ENCODE data around the gene FRMD4A.
A peak's percentile ranks its signal among the peaks of the same experiment; 100 is the strongest.

Gene FRMD4A

DNA sequence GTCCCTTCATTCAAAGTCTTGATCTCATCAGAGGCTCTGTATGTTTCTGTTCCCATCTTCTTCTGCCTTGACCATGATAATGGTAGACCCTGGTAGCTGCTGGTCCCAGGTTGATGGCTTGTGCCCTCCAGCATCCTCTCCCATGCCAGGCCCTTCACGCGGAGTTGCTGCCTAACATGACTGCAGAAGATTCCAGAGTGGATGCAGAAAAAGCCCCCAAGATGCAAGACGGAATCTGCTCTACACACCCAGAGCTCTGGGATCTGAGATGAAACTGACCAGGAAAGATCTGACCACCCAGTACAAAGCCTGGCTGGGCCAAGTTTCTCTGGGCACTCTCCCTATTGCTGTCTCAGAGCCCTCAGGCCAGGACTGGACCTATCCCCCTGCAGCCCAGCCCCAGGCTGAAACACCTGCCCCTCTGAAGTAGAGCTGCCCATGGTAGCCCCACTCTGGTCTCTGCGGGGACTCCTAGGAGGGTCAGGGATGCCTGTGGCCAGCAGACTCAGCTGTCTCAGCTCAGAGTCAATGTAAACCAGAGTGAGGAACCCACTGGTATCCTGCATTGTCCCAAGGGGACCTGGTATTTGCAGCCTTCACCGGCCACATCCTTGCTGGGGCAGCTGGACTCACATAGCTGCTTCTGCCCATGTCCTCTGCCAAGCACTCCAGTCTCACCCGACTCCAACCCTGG is 9.5 kb upstream of the FRMD4A start:
- DNase-seq (ENCODE audit: low spot score), result no peak

DNA sequence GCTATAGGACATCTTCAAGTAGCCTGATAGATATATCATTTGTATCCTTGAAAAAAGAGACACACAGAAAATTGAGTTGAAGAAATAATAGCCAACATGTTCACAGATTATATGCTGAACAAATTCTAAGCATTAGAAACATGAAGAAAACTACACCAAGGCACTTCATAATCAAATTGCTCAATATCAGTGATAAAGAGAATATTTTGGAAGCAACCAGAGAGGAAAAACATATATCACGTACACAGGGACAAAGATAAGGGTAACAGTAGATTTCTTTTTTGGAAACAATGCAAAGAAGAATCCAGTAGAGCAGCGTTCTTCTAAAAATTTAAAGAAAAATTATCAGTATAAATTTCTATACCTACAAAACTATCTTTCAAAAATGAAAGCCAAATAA is 6.0 kb upstream of the FRMD4A start:
- no peak for DNase-seq (ENCODE audit: low spot score)

DNA sequence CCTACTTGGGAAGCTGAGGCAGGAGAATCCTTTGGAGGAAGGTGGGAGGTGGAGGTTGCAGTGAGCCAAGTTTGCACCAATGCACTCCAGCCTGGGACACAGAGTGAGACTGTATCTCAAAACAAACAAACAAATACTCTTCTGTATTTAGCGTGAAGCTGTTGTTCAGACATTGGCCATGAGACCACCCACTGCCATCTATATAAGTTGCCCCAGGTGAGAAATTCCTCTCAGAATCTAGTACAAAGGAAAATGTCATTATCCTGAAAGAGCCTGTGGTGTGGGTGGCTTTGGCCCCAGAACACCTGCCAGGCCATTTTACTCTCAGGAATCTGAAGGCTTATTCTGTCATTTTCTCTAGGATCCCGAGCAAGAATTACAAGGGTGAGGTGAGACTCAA is 4.0 kb upstream of the FRMD4A start:
- no peak for DNase-seq (ENCODE audit: low spot score)

DNA sequence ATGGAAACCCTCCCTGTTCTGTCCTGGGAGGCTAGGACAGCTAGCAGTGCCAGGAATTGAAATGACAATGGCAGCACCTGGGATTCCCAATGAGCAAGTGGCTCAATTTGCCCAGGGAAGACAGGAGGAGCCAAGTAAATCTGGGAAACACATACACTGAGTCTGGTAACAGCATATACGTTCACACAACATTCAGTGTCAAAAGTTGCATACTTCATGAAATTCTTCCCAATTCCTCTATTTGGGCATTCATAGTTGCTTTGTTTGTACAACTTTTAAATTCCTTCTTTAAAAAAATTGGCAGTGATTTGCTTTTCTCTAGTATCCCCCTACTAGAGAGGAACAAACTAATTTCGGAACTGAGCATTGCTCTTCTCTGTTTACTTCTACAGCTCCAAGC is 2.9 kb upstream of the FRMD4A start:
- no peak for DNase-seq (ENCODE audit: low spot score)

DNA sequence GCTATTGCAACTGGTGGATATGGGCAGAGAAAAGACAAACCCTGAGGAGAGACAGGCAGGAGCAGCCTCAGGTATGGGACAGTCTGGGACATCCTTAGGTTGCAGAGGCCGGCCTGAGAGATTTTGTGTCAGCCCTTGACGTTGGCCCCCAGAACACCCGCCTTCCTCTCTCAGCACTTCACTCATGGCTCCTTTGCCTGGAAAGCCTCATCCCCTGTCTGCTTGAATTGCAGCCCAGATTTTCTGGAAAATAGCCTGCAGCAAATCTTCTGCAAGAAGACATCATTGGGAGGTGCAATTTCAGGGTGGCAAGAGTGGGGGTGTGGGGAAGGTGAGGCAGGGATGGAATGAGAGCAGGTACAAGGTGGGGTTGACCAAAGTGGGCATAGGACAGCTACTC is 2.2 kb upstream of the FRMD4A start:
- DNase-seq (ENCODE audit: low spot score), result no peak

DNA sequence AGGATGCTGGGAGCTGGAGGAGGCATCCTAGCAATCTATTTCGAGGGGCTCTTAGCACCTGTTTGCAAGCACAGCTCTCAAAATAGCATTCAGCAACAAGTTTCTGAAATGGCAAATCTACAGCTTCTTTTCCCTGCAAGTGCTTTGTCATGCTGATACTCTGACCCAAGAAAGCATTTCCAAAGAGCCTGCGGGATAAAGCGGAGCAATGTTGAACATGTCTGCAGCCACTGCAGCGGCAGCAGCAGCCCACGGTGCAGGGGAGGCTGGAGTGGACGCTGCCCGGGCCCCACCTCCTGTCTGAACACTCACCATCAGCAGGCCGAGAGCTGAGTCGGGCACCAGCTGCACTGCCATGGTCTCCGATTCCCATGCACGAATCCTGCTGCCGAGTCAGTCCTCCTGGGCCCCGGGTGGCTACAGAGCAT is 964 bp downstream of the FRMD4A start:
- DNase-seq (ENCODE audit: low spot score), result no peak

DNA sequence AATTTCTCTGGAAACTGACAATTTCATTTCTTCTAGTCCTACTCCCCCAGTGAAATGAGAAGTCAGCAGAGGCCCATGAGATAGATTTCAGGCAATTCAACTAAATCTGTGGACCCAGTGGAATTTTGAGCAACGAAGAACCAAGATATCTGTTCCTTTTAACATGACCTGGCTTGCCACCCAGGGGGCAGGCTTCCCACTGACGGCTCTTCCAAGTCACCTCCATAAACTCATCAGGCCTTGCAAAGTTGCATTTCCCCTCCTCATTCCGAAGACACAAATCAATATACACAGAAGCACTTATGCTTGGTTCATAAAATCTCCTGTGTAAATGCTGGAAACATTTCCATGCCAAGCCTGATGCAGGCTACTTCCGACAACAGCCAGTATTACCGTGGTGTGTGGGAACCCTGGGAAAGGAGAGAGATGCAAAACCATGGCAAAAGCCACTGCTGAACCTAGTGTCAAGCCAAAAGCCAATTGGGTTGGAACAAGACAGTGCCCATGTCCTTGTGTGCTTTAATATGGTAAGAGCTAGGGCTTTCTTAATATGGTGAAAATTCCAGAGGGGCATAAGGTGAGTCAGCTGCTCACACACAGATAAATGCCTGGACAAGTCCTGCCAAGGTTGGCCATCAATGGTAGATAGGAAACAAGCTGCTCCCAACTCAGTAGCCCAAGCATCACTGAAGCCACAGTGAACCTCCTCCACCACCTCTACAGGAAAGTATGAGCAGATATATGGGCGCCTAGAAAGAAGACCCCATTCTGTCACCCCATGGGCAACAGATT is 1.6 kb downstream of the FRMD4A start:
- DNase-seq (ENCODE audit: low spot score), result no peak

DNA sequence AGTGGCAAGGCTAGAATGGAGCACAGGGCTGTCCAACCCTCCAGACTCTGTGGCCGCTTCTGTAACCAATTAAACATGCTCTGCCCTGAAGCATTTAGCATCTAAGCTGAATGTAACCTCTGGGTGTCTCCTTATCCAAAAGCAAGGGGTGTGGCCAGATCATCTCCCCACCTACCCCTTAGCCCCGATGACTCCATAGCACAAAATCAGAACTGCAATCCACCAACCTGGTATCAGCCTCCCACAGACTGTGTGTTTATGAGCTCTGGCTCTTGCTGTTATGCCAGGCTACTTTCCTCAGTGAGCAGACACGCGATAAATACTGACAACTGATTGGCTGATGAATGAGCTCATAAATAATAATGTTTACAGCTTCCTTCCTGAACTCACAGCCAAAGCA is 3.2 kb downstream of the FRMD4A start:
- peak; percentile 15 for DNase-seq (ENCODE audit: low spot score)

DNA sequence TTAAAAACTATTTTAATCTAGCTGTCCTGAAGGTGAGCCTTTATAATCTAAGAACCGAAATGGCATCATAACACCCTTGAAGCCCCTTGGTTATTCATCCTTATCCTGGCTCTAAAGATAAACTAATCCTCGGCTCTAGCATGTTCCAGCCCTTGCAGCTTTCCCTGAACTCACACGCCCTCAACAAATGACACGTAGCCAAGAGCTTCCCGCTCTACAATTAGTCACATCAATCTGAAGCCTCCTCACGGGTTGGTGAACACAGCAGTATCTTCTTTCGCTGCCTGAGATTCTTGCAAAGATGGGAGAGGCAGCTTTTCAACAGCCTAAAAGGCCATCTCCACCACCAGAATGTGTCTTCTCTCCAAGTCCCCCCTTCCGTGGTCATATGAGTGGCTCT is 4.1 kb downstream of the FRMD4A start:
- no peak for DNase-seq (ENCODE audit: low spot score)

DNA sequence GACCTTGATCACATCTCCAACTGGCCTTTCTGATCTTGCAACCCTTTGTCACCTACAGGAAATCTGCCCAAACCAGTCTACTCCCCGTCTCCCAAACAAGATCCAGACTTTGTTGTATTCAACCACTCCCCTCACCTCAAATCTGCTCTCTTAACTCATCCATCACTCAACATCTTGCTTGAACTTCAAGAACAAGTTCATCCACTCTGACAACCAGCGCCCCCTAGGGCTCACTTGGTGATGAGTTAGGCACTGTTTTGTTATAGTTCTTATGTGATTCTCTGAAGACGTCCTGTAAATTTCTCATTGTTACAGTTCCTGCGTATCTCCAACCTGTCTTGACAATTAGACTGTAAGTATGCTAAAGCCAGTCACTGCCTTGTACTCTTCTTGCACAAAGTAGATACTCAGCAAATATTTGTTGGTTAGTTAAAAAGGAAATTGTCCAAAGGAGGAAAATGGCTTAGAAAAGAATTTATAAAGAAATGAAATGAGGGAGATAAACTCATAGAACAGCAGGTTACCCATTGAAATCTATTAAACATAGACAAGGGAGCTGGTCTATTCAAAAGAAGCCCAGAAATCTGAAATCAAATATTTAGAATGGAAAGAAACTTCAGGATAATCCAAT is 5.3 kb downstream of the FRMD4A start:
- DNase-seq (ENCODE audit: low spot score), result no peak

DNA sequence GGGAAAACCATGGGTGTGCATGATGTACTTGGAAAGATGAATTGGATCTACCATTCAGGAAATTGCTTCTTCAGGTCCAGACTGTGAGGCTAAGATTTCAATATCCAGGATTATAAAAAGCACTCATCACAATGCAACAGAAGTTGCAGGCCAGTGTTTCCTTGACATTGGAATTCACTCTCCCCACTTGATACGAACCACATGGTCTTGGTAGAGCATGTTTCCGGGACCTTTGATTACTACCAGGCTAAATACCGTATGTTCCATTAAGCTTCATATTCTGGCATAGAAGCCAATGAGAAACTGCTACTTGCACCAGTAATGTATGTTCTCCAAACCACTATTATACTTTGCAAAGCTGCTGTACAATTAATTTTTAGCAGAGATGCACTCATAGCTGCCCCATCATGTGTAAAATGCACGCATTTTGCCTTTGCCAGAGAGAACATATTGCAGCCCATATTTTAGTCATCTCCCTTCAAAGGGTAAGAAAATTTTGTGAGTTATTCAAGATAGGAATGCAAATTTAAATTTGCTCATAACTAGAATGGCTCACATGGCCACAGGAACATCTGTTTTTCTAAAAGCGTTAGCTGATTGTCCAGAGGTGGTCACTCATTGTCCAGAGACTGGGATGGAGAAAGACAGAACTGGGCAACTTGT is 8.1 kb downstream of the FRMD4A start:
- DNase-seq (ENCODE audit: low spot score), result no peak

DNA sequence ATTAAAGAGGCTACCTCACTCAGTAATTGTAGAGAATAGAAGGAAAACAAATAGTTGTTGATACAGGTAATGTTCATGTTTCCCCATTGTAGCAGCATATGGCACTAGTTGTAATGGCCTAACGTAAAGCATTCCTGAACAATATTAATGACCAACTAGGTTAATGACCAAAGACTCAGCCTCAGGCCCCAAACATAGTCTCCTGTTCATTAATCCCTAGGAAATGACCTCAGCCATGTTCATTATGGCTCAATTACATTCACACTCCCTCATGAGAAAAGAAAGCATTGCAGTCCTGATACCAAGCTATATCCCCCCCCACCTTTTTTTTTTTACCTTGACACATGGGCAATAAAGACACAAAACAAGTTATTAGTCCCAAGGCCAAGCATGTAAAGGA is 12.7 kb downstream of the FRMD4A start:
- DNase-seq (ENCODE audit: low spot score), result no peak

DNA sequence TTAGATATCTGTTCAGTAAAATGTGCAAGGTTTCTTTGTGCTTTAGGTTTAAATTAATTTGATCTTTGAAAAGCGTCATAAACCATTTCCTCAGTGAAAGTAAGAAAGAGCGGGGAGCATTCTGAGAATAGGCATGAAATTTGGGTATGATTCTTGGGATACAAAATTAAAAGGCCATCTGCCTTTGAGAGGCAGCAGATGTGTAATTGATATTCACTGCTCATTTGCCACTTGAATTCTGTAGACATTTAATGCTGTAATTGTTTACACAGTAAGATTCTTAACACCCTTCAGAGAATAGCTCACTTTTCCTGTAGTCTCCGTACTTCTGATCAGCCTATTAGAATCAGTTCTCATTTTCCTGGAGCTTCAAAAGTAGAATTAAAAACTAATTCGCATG is 18.7 kb downstream of the FRMD4A start:
- no peak for DNase-seq (ENCODE audit: low spot score)

DNA sequence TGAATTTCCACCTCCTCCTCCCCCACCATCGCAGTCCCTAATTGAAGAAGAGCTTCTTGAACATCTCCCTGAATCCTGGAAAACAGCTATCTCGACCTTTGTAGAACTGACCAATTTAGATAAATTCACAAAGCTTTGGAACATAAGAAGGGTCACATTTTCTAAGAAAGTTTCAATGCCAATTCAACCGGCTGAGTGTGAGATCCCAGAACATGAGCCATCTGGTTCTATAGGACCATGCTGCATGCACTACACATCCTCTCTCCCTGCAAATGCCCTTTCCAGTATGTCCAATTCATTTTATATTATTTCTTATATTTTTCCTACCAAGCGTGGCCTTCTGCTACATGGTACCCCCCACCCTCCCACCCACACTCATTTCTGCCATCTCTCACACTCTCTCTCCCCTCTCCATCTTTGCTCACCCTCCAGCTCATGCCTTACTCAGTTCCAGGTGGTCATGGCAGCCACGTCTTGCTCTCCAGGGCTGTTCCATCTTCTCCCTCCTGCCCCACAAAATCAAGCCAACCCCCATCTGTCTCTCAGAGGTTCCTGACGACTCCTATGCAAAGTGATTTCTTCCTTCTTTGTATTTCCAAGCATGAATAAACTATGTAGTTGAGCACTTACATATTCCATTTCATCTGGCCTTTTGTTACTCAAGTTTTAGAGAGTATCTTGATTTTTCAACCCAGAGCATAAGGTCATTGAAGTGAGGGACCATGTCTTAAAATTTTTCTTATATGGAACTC is 19.3 kb downstream of the FRMD4A start:
- no peak for DNase-seq (ENCODE audit: low spot score)

DNA sequence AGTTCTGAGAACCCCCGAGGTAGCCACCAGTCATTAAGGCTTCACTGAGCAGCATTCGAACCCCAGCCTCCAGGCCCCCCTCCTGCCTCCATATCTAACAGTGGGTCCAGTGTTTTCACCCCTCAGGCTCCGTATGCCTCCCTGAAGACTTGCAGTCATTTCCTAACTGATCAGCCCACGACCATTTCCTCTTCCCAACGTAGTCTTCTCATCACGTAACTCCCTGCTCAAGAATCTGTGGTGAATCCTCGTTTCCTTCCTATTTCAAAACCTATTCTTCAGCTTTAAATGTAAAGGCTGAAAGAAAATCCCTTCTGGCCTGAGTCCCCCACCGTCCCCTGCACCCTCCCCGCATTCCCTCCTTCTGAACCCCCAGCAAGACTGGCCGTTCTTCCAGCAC is 21.1 kb downstream of the FRMD4A start:
- DNase-seq (ENCODE audit: low spot score), result no peak

DNA sequence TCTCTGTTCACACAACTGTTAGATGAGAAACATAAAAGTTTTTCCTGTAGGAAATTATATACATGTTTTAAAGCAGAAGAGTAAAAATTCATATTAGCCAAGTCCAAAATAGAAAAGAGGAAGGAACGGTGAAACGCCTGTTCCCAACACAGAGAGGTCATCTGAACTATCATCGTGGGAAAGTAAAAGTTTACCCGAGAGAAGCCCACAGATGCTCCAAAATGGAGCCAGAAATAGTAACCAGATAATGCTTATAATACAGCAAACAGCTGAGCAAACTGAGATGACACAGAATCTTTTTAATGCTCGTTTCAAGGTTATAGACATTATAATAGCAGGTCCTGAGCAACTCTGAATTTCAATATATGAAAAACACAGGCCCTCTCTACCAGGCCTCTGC is 24.5 kb downstream of the FRMD4A start:
- DNase-seq (ENCODE audit: low spot score), result no peak

DNA sequence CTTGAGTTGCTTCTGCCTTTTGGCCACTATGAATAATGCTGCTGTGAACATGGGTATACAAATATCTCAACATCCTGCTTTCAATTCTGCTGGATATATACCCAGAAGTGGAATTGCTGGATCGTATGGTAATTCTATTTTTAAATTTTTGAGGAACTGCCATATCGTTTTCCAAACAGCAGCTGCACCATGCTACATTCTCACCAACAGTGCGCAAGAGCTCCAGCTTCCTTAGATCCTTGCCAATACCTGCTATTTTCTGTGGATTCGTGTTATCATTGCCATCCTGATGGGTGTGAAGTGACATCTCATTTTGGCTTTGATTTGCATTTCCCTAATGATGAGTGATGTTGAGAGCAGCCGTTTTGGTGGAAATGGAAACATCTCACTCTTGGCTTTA is 26.7 kb downstream of the FRMD4A start:
- DNase-seq (ENCODE audit: low spot score), result no peak

DNA sequence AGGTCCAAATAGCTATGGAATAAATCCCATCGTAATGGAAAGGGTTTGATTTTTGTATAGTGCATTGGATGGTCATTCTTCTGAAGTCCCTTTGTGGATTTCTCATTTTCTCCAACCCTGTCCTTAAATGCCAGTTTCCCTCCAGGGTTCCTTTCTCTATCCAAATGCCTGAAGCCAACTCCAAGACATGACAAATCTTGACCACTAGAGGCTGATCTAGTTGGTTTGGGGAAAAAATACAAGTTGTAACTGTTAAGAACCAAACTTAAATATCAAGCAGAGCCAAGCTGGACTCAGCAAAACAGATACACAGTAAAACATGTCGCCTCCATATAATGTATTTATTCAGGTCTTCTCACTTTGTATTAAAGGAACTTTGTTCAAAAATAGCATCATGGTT is 28.7 kb downstream of the FRMD4A start:
- peak; percentile 39 for DNase-seq (ENCODE audit: low spot score)

DNA sequence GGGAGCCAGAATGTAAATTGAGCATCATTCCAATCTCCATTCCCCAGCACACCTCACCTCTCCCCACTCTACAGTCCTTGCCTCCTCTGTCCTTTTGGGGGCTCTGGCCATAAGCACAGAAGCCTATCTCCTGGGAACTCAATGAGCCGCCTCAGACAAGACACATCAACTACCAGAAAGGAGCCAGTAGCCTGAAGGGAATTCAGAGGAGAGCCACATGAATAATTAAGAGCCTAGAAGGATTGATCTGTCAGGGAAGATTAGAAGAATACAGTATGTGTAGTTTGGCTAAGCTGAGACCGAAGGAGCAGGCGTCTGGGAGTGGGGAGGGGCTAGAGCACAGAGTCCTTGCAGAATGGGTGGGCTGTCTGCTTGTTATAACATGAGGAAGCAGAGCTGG is 31.2 kb downstream of the FRMD4A start:
- no peak for DNase-seq (ENCODE audit: low spot score)

DNA sequence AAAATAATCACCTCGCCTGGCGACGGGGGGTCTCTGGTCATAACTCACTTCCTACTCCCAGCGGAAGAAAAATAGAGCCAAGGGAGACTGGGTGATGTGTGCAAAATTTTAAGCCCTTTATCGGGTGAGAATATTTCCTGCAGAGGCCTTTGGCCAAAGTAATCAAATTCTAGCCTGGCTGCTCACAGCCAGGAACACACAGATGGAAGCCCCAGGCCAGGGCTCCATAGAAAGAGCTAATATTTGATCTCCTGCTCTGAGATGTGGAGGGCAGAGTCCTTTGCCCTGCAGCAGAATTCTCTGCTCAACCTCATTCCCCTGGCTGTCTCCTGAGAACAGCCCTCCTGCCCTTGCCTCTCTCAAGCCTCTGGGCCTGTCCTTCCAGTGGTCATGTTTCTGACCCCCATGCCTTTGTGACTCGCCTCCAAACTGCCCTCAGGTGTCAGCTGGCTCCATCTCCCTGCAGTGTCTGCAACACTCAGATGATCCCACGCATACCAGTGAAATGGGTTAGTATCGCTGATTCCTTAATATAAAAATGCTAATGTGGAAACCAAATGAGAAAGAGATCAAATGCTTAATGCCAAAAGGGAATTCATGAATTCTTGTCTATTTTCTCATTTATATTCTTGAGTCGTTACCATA is 34.5 kb downstream of the FRMD4A start:
- DNase-seq (ENCODE audit: low spot score), result no peak

DNA sequence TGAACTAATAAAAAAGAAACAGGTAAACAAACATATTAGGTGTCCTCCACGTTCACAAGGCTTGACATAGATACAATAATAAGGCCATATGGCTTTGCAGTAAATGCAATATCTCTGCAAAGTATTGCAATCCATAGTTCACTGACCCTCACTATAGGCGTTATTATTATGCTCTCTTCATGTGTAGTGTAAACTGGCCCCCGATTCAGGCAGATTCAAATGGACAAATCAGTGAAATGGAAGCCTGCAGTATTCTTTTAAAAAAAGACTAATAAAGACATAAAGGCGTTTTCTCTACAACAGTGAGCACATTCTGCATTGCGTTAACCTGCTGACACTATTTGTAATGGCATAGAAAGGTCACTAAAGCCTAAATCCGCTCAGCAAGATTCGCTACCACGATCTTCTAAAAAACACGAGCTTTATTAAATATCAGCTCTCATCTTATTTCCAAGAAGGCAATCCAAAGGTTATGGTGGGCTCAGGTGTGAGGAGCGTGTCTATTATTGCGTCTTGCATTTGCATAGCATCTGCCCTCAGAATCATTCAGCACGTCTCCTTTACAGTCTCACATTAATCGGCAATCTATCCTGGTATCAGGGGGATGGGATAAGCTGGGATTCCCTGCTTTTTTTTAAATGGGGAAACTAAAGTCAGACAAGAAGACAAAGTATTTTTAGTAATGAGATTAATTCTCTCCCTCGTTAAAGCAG is 36.2 kb downstream of the FRMD4A start:
- no peak for DNase-seq (ENCODE audit: low spot score)
